GM19351 (cell line): ENCODE results near the gene ISG20L2.

ENCODE experiments used
- ATAC-seq: cut with Tn5 transposase; IDR thresholded peaks from one replicate; pipeline ENCODE4 v1.9.1; 2021; ENCODE audit warnings: mild to moderate bottlenecking, moderate library complexity; ENCODE audit not compliant: unreplicated experiment

The ISG20L2 gene

DNA sequence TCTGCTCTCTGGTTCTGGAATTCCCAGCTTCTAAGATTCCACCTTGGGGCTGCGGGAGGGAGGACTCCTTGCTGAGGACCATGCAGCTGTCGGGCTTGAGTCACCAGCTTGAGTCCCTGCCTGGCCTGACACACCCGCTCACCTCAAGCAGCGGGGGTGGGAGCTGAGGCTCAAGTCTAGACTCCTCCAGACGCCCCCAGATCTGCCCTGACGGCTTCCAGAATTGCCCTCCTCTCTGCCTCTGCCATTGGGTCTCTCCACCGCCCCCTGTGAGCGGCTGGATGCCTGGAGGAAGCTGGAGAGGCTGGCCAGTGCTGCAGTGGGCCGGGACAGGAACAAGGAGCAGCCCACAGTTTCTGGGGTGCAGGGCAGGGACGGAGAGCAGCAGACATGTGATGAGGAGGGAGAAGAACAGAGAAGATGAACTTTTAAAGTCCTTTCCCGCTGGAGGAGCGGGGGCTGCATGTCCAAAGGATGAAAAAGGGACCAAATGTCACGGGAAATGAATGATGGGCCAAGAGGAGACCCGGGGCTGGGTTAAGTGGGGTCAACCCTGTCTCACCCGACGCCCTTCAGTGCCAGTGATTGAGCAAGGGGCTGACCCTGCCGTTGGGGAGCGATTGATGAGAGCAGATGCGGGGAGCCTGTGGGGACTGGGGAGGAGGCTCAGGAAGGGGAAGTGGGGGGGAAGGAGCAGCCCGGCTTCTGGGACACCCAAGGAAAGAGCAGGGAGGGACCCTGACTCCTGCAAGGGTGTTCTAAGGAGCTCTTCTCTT, 36.7 kb downstream of the ISG20L2 start:
- no peak for ATAC-seq

DNA sequence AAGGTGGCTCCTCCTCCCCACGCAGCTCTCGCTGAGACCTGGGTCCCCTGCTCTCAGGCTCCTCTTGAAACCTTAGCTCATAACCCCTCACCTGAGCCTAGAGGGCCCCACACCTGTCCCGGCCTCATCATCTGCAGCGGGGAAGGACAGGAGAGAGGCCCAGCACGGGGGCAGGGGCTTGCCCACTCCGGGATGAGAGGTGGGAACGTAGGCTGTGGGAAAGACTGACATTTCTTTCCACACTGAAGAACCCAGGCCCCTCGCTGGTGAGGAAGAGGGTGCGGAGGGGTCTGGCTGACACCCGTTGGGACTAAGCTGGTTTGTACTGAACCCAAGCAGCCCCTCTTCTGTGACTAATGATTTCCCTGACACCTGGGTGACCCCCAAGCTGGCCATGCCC, 37.4 kb downstream of the ISG20L2 start:
- ATAC-seq: no peak

DNA sequence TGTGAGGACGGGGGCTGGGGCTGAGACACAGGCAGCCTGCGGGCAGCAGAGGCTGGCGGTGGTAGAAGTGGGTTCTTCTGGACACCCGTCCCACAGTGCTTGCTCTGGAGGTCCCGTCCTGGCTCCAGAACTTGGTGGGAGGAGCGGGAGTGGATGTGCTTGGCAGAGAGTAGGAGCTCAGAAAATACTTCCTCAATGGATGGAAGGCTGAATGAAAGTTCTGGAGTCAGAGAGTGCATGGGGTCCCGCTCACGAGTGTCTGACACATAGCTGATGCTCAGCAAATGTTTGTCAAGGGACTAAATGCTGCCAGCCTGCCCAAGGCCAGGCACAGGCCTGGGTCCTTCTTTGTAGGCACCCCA, 37.9 kb downstream of the ISG20L2 start:
- no peak for ATAC-seq

DNA sequence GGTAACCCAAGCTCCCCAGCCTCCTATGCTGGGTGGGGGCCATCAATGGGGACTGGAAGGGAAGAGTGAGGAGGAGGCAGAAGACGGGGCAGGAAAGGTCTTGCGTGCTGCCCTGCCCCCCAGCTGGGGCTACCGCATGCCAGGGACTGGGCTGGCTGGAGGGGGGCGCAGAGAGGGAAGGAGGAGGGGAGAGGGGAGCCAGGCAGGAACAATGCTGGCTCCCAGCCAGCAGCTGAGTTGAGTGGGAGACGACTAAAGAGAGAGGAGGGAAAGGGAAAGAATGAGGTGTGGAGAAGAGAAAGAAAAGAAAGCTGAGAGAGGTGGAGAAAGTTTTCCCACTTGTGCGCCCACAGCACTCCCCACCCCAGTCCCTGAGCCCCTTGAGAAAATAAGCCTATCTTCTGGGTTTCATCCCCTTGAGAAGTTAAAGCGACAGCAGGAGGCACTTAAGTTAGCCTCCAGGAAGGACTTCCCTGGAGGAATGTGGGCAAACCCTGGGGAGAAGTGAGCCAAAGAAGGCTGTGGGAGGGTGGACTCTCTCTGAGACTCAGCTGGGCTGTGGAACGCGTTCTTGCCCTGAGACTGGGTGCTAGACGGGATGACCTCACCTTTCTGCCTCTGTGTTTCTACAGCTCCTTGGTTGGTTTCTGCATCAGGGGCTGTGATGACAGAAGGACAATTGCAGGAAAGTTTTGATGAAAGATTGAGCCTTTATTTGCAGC, 38.5 kb downstream of the ISG20L2 start:
- no peak for ATAC-seq

DNA sequence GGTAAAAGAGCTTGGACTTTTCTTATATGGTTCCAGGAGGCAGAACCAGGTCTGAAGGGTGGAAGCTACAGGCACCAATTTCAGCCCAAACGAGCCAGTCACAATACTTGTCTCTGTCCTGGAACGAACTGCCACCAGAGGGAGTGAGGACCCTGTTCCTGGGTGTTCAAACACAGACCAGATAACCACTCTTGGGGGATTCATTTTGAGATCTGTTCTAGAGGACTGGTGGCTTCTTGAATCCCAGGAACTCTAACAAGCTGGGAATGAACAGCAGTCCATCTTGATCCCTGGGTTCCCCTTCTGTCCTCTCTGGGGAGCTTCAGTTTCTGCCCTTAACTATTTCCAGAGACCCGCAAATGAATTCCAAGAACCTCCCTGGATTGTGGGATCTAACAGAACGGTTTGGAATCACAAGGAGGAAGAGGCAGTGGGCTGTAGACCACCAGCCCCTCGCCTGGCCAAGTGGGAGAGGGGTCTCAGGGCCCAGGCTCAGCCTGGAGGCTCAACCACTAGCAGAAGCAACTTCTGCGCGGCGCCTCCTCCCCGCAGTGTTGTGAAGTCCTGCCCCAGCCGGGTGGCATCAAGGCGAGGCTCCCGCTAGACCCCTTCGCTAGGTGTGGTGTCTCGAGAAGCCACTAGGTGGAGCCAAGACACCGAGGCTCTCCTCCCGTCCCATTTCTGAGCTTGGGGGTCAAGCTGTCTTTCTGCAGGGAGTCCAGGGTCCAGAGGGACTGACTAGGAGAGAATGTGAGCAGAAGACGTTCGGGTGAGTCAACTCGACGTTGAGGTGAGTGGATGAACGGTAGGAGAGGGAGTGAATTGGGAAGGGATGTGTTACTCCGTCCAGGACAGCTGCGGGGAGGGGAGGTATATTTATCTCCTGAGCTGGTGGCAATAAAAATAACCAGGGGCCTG, 39.3 kb downstream of the ISG20L2 start:
- no peak for ATAC-seq

DNA sequence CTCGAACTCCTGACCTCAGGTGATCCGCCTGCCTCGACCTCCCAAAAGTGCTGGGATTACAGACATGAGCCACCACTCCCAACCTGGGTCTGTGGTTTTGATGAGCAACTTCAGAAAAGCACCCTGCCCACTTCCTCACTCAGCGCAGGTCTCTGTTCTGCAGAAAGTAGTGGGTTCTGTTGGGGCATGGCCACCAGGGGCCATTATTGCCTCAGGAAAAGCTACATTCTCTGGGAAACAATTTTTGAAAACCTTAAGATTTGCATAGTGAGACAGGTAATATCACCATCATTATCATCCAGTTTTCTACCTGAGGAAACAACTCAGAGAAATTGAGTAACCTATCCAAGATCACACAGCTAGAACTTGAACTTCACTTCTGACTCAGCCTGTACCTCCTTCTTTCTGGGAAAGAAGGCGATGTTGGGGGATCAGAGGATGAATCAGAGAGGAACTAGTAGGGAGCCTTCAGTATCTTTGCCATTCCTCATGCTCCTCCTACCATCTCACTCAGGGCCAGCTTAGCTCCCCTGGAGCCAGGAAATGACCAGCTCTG, 44.3 kb downstream of the ISG20L2 start:
- ATAC-seq: no peak

DNA sequence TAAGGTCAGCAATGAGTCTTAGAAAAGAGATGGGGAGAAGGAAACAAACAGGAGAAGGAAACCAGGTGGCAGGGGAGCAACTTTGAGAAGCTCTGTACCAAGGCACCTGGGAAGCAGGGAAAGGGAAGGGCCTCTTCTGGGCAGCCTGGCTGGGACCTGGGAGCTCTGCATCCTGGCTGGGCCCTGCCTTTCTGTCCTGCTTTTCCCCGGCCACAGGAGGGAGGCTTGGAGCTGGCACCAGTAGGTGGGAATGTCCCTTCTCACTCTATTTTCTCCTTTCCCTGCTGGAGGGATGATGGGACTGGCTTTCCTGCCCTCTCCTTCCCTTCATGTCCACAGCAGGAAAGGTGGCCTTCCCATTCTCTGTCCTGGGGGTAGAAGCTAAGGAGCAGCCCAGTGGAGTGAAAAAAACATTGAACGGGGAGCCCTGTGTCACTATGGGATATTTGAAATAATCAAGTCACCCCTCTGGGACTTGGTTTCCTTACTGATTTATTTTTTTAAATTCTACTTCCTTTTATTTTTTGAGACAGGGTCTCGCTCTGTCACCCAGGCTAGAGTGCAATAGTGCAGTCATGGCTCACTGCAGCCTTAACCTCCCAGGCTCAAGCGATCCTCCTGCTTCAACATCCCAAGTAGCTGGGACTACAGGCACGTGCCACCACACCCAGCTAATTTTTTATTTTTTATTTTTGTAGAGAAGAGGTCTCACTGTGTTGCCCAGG, 46.2 kb downstream of the ISG20L2 start:
- no peak for ATAC-seq

DNA sequence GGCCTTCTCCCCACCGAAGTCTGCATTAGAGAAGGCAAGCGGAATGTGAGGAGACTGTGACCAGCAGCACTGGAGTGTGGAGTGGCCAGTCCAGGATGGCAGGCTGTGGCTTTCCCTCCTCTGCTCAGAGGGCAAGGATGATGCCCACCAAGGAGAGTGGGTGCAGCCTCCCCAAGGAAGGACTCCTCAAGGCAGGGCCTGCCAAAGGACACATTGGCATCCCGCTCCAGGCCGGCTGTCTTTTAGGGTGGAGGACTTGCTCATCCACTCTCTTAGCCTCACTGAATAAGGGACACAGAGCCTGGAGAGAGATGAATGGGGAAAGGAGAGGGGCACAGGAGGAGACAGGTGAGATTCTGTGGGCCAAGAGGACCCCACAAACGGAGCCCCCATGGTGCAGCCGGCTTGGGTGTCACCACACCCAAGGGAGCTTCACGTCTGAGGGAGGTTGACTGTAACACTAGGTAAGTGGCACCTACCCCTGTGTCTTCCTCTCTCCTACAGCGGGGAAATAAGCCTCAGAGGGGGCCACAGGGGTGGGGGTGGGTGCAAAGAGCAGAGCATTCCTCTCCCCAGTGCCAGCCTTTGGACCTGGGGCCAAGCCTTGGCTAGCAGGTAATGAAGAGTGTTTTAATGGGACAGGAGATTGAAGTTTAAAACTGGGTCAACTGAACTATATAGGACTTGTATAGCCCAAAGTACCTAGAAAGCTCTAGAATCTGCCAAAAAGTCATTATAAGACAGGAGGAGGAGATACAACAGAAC, 47.2 kb downstream of the ISG20L2 start:
- no peak for ATAC-seq

DNA sequence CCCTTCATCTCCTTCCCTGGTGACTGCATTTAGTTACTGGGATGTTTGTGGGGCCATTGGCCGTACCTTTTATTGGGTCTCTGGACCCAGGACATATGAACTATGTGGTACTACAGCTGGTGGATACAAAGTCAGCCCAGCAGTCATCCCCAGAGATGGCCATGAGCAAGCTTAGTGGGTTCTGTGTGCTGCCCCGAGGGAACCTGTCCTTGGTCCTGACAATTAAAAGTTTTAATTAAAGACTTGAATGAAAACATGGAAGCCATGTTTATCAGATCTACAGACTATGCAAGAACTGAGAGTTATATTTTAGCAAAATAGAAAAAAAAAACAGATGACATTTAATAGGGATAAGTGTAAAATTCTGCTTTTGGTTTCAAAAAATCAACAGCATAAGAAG, 48.5 kb downstream of the ISG20L2 start:
- ATAC-seq: no peak

DNA sequence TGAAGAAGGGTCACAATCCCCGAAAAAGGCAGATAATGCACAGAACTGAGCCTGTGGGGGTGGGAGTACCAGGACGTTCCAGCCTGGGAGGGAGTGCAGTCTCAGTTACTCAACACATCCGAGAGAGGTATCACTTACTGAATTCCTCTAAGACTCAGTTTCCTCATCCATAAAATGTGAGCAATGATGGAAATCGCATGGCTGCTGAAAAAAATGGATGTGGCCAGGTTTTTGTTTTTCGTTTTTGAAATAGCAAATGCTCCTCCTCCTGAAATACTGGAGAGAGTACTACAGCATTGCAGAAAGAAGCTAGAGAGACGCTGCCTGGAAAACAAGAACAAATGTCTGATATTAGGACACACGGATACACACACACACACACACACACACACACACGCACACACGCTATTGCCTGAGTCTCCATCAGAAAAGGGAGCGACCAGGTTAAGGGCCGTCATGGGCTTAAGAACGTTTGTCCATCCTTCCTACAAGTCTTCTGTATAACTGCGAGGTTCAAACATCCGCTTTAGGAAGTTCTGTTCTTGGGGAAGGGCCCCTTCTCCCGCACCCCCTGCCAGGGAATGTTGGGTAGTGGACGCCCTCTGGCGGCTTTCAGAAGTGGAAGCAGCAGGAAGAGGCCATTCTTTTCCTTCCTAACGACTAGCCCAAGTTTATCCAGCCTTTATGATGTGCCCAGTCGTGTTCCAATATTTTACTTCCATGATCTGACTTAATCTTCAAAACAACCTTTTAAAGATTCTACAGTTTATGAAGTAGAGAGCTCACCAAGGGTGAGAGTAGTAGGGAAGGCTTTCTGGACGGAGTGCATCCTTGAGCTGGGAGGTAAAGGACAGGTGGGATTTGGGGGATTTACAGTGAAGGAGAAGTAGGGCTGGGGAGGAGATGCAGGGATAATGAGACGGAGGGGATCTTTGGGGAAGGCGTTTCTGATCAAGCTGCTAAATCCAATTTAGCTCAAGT, 50.7 kb downstream of the ISG20L2 start:
- no peak for ATAC-seq

DNA sequence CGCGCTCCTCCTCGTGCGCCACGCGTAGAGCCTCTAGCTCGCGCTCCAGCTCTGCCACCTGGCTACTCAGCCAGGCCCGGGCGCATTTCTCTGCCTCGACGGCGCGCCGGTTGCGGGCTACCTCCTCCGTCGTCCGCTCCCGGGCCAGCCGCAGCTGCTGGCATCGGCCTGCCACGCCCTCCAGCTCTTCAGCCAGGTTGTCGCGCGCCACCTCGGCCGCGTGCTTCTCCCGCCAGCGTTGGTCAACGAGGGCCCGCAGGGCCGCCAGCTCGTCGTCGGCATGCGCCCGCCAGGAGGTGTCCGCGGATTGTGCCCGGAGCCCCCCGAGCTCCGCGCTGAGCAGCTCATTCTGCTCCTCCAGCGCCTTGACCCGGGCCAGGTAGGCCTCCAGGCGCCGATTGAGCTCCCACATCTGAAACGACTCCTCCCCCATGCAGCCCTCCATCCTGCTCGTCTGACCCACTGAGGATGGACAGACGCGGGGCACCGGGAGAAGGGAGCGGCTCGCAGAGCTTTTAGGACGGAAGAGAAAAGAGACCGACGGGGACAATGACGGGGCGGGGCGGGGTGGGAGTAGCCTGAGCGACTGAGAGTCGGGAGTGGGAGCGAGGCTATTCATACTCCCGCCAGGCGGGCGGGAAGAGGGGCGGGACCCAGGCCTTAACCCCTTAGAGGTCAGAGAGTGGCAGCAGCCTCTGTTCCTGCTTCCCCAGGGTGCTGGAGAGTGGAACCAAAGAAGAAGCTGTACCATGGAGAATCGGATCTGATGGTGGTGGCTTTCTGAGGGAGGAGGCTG, 51.5 kb downstream of the ISG20L2 start, which contains the start of gene NES:
NES (minus strand) TSS at position 588 of the 796 bp plus-strand sequence; CDS start at position 445, 143 bp downstream.
- ATAC-seq: no peak

DNA sequence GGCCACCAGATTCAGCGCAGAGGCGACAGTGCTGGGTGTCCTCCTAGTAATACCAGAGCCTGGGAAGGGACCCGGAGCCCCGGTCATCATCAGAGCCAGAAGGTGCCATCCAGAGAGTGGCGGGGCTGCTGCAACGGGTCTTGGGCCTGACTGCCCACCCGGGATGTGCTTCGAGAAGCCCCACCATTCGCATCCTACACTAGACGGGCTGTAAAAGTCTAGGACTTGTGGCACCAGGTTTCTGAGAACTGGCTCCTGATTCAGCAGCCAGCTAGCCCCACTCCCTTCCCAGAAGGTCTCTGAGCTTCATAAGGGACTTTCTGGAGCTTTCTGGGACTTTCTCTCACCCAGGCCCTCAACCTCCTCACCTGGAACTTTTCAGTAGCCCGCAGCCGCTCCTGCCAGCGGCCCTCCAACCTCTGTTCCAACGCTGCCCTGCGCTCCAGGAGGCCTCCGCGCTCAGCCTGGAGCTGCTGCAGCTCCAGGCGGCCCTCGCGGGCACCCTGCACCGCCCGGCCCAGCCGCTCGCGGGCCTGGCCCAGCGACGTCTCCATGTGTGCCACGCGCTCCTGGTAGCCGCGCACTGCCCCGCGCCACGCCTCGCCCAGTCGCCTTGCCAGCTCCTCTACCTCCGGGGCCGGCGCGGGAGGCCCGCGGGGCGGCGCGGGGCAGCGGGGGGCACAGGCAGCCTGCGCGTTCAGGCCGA, 52.3 kb downstream of the ISG20L2 start:
- no peak for ATAC-seq

DNA sequence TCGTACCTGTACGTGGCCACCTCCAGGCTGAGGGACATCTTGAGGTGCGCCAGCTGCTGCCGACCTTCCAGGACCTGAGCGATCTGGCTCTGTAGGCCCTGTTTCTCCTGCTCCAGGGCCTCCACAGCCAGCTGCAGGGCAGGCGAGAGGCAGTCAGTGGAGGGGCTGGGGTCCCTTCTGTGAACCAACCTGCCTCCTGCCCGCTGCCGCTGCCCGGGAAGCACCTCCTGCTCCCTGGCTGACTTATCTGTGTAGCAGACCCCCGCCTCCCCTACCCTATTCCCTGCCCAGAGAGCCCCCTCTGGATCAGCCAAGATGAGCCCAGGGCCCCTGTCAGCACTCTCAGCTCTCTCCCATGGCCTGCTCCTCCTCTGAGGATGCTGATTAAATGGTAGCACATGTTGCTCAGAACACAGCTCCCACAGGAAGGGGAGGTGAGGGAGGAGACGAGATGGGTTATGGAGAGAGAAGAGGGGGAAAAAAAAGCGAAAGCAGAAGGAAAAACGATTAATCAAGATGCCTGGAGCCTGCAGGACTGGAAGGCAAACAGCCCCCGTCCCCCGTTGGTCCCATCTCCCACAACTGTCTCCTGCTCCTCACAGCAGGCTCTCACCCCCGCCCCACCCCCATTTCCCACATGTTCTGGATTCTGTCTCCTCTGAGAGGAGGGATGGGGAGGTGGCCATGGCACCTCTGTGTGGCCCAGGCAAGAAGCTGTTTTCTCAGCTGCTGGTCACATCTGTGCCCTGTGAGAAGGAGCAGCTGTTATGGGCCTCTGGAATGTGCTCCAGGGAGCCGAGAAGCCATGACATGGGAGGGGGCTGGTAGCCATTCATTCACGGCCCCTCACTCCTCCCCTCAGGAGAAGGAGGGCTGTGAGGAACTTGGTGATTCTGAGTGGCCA, 53.1 kb downstream of the ISG20L2 start:
- ATAC-seq: no peak

DNA sequence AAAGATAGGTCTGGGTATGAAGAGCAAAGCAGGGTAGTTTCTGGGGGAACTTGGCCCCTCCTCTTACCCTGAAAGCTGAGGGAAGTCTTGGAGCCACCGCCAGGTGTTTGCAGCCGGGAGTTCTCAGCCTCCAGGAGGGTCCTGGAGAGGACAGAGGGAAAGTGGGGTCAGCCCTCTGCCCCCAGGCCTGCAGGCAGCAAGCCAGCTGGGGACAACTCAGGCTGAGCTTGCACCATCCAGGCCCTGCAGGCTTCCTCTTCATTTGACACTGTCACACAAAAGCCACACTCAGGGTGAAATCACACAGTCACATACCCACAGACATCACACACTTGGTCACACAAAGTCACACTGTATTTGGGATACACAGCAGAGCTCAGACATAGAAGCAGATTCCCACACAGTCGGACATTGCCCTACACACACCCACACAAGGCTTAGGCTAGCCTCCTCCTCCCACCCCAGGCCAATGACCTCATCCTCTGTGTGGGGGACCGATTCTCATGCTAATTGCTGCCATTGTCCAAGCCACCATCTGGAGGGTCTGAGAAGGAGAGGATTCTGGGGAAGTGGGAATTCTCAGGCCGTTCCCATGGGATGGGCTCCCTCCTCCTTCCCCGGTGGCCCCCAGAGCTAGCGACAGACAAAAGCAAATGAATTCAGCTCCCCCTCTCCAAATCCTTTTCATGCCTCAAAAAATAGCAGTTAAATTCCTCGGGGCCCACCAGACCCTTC, 55.0 kb downstream of the ISG20L2 start:
- ATAC-seq: no peak
